ENCODE data around the gene KCNMA1. TPM values are rescaled to one million over a fixed set of nuclear protein-coding genes. Genes with fewer than 3 reads are reported as not detected.

The KCNMA1 gene
- polyA plus RNA-seq, 1 of the 3 experiments (the other 2 are of a cell fraction): 107 TPM

DNA sequence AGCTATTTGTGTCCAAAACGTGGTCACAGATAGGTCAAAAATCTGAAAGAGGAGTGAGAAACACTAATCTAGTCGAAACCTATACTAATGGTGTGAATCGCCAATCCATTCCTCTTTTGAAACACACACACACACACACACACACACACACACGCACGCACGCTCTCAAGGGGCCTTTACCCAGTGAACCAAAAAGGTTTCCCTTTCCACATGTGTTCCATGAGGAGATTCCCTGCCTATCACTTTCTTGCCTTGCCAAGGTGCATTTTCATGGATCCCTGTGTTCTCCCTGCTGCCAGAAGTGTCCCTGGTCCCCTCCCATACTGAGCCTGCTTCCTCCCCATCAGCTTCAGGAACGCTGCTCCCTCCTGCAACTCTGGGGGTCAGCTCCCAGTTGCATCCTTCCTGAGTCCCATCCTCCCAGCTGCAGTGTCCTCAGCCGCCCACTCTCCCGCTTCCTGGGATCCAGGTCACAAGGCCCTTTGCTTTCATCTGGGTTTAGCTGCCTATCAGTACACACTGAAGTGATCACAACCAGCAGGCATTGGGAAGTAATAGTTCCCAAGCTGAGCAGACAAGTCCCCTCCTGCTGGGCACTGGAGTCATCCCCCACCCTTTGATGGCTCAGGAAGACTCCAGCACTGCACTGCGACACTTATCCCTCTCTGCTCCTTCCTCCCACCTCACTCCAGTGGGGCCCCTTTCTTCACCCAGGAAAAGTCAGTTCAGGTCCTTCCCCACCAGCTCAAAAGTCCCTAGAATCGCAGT is 49.2 kb upstream of the KCNMA1 start:
- H3K9me3 ChIP-seq: no peaks in the 10 kb centered on the region
- ChIA-PET POLR2A (no interaction called here), CTCF (interaction anchor here (0.8 to 3.4 kb wide), 7 partner anchors 9 to 436 kb away, joined by 3 to 23 read pairs (median 4); no protein-coding TSS in a partner anchor)
- peaks cover 16% of the 10 kb centered on the region; the same call in 1 of the 2 replicates for H3K27me3 ChIP-seq (ENCODE audit: insufficient read depth)
- H3K36me3 ChIP-seq (replicated peaks in 1 of 2; ENCODE audit: control insufficient read depth in 1 of 2, insufficient read depth in 2 of 2, low read length in 1 of 2): no peaks in the 10 kb centered on the region
- H3F3A ChIP-seq (replicated peaks; ENCODE audit: insufficient read depth): no peaks in the 10 kb centered on the region
- no peaks in the 10 kb centered on the region for H3K79me2 ChIP-seq (ENCODE audit: insufficient read depth)
- WGBS (ENCODE audit: low lambda C conversion rate): 74% methylated on average over 11 of the region's 11 CpGs
- H3K4me2 ChIP-seq: no peak overlapping the region
- DNase-seq: no peak
- no peak overlapping the region for H2AFZ ChIP-seq (ENCODE audit: low read depth)
- no peak overlapping the region for H3K27ac ChIP-seq (ENCODE audit: low read depth in 2 of 2, low read length in 1 of 2)
- no peaks in the 10 kb centered on the region for H4K20me1 ChIP-seq (ENCODE audit: insufficient read depth)
- no peak overlapping the region for H3K9ac ChIP-seq
- H3K4me3 ChIP-seq (ENCODE audit: low read depth in 2 of 2, low read length in 1 of 2): no peak overlapping the region
- H3K9me2 ChIP-seq: no peaks in the 10 kb centered on the region
- no peaks in the 10 kb centered on the region; a peak in 1 of 4 replicates for H3K4me1 ChIP-seq (ENCODE audit: control insufficient read depth in 1 of 2, insufficient read depth in 2 of 2, low read depth in 1 of 2, low read length in 1 of 2)
- TF ChIP-seq, protein P1, sequence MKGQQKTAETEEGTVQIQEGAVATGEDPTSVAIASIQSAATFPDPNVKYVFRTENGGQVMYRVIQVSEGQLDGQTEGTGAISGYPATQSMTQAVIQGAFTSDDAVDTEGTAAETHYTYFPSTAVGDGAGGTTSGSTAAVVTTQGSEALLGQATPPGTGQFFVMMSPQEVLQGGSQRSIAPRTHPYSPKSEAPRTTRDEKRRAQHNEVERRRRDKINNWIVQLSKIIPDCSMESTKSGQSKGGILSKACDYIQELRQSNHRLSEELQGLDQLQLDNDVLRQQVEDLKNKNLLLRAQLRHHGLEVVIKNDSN (IDR thresholded peaks at IDR 0.05; ENCODE audit: borderline replicate concordance, low read depth): no peak
- TF ChIP-seq, protein P2, sequence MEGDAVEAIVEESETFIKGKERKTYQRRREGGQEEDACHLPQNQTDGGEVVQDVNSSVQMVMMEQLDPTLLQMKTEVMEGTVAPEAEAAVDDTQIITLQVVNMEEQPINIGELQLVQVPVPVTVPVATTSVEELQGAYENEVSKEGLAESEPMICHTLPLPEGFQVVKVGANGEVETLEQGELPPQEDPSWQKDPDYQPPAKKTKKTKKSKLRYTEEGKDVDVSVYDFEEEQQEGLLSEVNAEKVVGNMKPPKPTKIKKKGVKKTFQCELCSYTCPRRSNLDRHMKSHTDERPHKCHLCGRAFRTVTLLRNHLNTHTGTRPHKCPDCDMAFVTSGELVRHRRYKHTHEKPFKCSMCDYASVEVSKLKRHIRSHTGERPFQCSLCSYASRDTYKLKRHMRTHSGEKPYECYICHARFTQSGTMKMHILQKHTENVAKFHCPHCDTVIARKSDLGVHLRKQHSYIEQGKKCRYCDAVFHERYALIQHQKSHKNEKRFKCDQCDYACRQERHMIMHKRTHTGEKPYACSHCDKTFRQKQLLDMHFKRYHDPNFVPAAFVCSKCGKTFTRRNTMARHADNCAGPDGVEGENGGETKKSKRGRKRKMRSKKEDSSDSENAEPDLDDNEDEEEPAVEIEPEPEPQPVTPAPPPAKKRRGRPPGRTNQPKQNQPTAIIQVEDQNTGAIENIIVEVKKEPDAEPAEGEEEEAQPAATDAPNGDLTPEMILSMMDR (IDR thresholded peaks at IDR 0.05): no peak
- TF ChIP-seq GATA2 (CRISPR knock-in tag; IDR thresholded peaks at IDR 0.05) (no peak), FOXJ3 (CRISPR knock-in tag; IDR thresholded peaks at IDR 0.05) (no peak), ELF1 (IDR thresholded peaks at IDR 0.05) (no peak), SIN3A (IDR thresholded peaks at IDR 0.05; ENCODE audit: borderline replicate concordance, low read depth, low read length) (no peak), MEF2A (IDR thresholded peaks at IDR 0.05; ENCODE audit: borderline replicate concordance, low read depth) (no peak), FOSL2 (IDR thresholded peaks at IDR 0.05; ENCODE audit: borderline replicate concordance, low read depth) (no peak), CHD2 (IDR thresholded peaks at IDR 0.05; ENCODE audit: low read length, partially characterized antibody) (no peak), TAF1 (IDR thresholded peaks at IDR 0.05; ENCODE audit: borderline replicate concordance, low read depth, low read length) (no peak), NRF1 (IDR thresholded peaks at IDR 0.05; ENCODE audit: low read depth, low read length) (no peak)

DNA sequence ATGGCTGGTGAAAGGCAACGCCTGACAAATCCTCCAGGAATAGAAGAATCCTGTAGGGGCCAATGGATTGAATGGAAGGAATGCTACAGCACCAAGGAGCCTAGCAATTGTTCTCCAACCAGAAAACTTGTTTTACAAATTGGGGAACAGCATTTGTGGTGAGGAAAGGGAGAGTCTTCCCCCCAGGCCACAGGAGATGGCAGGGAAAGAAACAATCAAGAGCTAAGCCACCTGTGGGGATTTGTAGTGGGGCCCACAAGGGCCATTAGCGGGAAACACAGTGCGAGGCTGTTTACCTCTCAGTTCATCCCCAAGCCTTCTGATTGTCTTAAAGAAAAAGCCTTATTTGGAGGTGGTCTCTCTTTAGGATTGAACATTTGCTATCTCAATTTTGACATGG is 48.5 kb upstream of the KCNMA1 start:
- Histone ChIP-seq H3K9me3 (no peaks in the 10 kb centered on the region), H3F3A (replicated peaks; ENCODE audit: insufficient read depth) (no peaks in the 10 kb centered on the region), H3K36me3 (replicated peaks in 1 of 2; ENCODE audit: control insufficient read depth in 1 of 2, insufficient read depth in 2 of 2, low read length in 1 of 2) (no peaks in the 10 kb centered on the region), H3K9ac (no peak overlapping the region), H3K9me2 (no peaks in the 10 kb centered on the region), H3K79me2 (ENCODE audit: insufficient read depth) (no peaks in the 10 kb centered on the region), H3K4me3 (ENCODE audit: low read depth in 2 of 2, low read length in 1 of 2) (no peak overlapping the region), H4K20me1 (ENCODE audit: insufficient read depth) (no peaks in the 10 kb centered on the region), H3K27me3 (ENCODE audit: insufficient read depth) (peaks cover 16% of the 10 kb centered on the region; the same call in 1 of the 2 replicates), H2AFZ (ENCODE audit: low read depth) (no peak overlapping the region), H3K4me1 (ENCODE audit: control insufficient read depth in 1 of 2, insufficient read depth in 2 of 2, low read depth in 1 of 2, low read length in 1 of 2) (no peaks in the 10 kb centered on the region; a peak in 1 of 4 replicates), H3K27ac (ENCODE audit: low read depth in 2 of 2, low read length in 1 of 2) (no peak overlapping the region), H3K4me2 (no peak overlapping the region)
- DNase-seq: no peak
- POLR2A ChIA-PET: no interaction called here
- CTCF ChIA-PET: interaction anchor here (1.0 to 3.4 kb wide), 6 partner anchors 14 to 435 kb away, joined by 3 to 23 read pairs (median 4); no protein-coding TSS in a partner anchor
- 92% methylated on average over 2 of the region's 3 CpGs for WGBS (ENCODE audit: low lambda C conversion rate)
- no peak for TF ChIP-seq TAF1 (IDR thresholded peaks at IDR 0.05; ENCODE audit: borderline replicate concordance, low read depth, low read length)
- TF ChIP-seq, protein P3, sequence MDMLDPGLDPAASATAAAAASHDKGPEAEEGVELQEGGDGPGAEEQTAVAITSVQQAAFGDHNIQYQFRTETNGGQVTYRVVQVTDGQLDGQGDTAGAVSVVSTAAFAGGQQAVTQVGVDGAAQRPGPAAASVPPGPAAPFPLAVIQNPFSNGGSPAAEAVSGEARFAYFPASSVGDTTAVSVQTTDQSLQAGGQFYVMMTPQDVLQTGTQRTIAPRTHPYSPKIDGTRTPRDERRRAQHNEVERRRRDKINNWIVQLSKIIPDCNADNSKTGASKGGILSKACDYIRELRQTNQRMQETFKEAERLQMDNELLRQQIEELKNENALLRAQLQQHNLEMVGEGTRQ (IDR thresholded peaks at IDR 0.05; ENCODE audit: borderline replicate concordance, low read depth, low read length): no peak
- no peak for TF ChIP-seq RFX5 (IDR thresholded peaks at IDR 0.05; ENCODE audit: low read length)
- no peak for TF ChIP-seq MEF2A (IDR thresholded peaks at IDR 0.05; ENCODE audit: borderline replicate concordance, low read depth)
- TF ChIP-seq FOXM1 (IDR thresholded peaks at IDR 0.05; ENCODE audit: low read depth): no peak
- TF ChIP-seq, protein P4, sequence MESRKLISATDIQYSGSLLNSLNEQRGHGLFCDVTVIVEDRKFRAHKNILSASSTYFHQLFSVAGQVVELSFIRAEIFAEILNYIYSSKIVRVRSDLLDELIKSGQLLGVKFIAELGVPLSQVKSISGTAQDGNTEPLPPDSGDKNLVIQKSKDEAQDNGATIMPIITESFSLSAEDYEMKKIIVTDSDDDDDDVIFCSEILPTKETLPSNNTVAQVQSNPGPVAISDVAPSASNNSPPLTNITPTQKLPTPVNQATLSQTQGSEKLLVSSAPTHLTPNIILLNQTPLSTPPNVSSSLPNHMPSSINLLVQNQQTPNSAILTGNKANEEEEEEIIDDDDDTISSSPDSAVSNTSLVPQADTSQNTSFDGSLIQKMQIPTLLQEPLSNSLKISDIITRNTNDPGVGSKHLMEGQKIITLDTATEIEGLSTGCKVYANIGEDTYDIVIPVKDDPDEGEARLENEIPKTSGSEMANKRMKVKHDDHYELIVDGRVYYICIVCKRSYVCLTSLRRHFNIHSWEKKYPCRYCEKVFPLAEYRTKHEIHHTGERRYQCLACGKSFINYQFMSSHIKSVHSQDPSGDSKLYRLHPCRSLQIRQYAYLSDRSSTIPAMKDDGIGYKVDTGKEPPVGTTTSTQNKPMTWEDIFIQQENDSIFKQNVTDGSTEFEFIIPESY (IDR thresholded peaks at IDR 0.05; ENCODE audit: borderline replicate concordance, low read depth): no peak
- no peak for TF ChIP-seq GABPA (IDR thresholded peaks at IDR 0.05; ENCODE audit: low read depth)
- TF ChIP-seq, protein P5, sequence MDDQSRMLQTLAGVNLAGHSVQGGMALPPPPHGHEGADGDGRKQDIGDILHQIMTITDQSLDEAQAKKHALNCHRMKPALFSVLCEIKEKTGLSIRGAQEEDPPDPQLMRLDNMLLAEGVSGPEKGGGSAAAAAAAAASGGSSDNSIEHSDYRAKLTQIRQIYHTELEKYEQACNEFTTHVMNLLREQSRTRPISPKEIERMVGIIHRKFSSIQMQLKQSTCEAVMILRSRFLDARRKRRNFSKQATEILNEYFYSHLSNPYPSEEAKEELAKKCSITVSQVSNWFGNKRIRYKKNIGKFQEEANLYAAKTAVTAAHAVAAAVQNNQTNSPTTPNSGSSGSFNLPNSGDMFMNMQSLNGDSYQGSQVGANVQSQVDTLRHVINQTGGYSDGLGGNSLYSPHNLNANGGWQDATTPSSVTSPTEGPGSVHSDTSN (IDR thresholded peaks at IDR 0.05): no peak
- no peak for TF ChIP-seq NRF1 (IDR thresholded peaks at IDR 0.05; ENCODE audit: low read depth, low read length)
- TF ChIP-seq, protein P6, sequence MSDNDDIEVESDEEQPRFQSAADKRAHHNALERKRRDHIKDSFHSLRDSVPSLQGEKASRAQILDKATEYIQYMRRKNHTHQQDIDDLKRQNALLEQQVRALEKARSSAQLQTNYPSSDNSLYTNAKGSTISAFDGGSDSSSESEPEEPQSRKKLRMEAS (IDR thresholded peaks at IDR 0.05; ENCODE audit: low read depth): no peak
- no peak for TF ChIP-seq GATA2 (CRISPR knock-in tag; IDR thresholded peaks at IDR 0.05)
- TF ChIP-seq CHD2 (IDR thresholded peaks at IDR 0.05; ENCODE audit: low read length, partially characterized antibody): no peak
- no peak for TF ChIP-seq SIN3A (IDR thresholded peaks at IDR 0.05; ENCODE audit: borderline replicate concordance, low read depth, low read length)
- TF ChIP-seq RXRA (IDR thresholded peaks at IDR 0.05; ENCODE audit: borderline replicate concordance, low read depth): no peak

Data from SK-N-SH (cell line).